HepG2 (cell line): Measurements from ENCODE around the gene FOXN3. TPM values are rescaled to one million over a fixed set of nuclear protein-coding genes. Genes with fewer than 3 reads are reported as not detected.

Source experiments
- ARNT ChIP-seq: fragments of 450-650 bp; IDR thresholded peaks from 2 replicates; pipeline ENCODE4 v1.6.1; 2017
- ATAD3A ChIP-seq: sonication (generic); formaldehyde crosslinking; IDR thresholded peaks from 2 replicates; pipeline ENCODE4 v1.4.0; 2020; ENCODE audit warnings: missing genetic modification reagents
- BATF2 ChIP-seq: sonication (generic); formaldehyde crosslinking; IDR thresholded peaks from 2 replicates; pipeline ENCODE4 v1.8.0; 2022; ENCODE audit warnings: mild to moderate bottlenecking, missing genetic modification reagents, moderate library complexity
- EEA1 ChIP-seq: sonication (generic); formaldehyde crosslinking; IDR thresholded peaks from 2 replicates; pipeline ENCODE4 v1.5.1; 2020; ENCODE audit warnings: mild to moderate bottlenecking, missing genetic modification reagents, borderline replicate concordance
- EZH2 ChIP-seq: conservative IDR thresholded peaks from 2 replicates; pipeline ENCODE4 v1.6.1; 2012; ENCODE audit warnings: mild to moderate bottlenecking, low read depth, low read length, moderate library complexity
- IRX3 ChIP-seq: sonication (generic); formaldehyde crosslinking; IDR thresholded peaks from 2 replicates; pipeline ENCODE4 v1.8.1; 2023; ENCODE audit warnings: mild to moderate bottlenecking, low read depth, missing genetic modification reagents, borderline replicate concordance
- KLF9 ChIP-seq: IDR thresholded peaks from 2 replicates; pipeline ENCODE4 v1.6.1; 2016; ENCODE audit warnings: low read depth
- MLXIP ChIP-seq: sonication (generic); formaldehyde crosslinking; IDR thresholded peaks from 2 replicates; pipeline ENCODE4 v1.9.0; 2021; ENCODE audit warnings: missing genetic modification reagents, borderline replicate concordance
- MXI1 ChIP-seq: IDR thresholded peaks from 3 replicates; pipeline ENCODE4 v1.6.1; 2012; ENCODE audit warnings: low read depth, low read length, inconsistent platforms, borderline replicate concordance
- PHB2 ChIP-seq: fragments of 450-650 bp; IDR thresholded peaks from 2 replicates; pipeline ENCODE4 v1.6.1; 2018; ENCODE audit not compliant: partially characterized antibody
- PHF8 ChIP-seq: sonication (generic); formaldehyde crosslinking; IDR thresholded peaks from 2 replicates; pipeline ENCODE4 v1.5.0; 2020; ENCODE audit warnings: missing genetic modification reagents
- SAFB2 ChIP-seq: sonication (generic); formaldehyde crosslinking; IDR thresholded peaks from 2 replicates; pipeline ENCODE4 v1.5.1; 2020; ENCODE audit warnings: missing genetic modification reagents, low read depth, mild to moderate bottlenecking, borderline replicate concordance
- SIN3B ChIP-seq: fragments of 150-350 bp; IDR thresholded peaks from 2 replicates; pipeline ENCODE4 v1.6.1; 2014; ENCODE audit warnings: low read length
- SNAI1 ChIP-seq: sonication (generic); formaldehyde crosslinking; IDR thresholded peaks from 2 replicates; pipeline ENCODE4 v1.5.0; 2020; ENCODE audit warnings: mild to moderate bottlenecking, missing genetic modification reagents, borderline replicate concordance
- SNRNP70 ChIP-seq: fragments of 200-400 bp; formaldehyde crosslinking; IDR thresholded peaks from 2 replicates; pipeline ENCODE4 v1.6.1; 2017; ENCODE audit warnings: mild to moderate bottlenecking, low read depth, low read length, moderate library complexity
- SSRP1 ChIP-seq: IDR thresholded peaks from 2 replicates; pipeline ENCODE4 v1.6.1; 2016; ENCODE audit warnings: control low read depth
- ZBTB39 ChIP-seq: sonication (generic); formaldehyde crosslinking; IDR thresholded peaks from 2 replicates; pipeline ENCODE4 v1.5.0; 2020; ENCODE audit warnings: missing genetic modification reagents
- ZBTB44 ChIP-seq: sonication (generic); formaldehyde crosslinking; IDR thresholded peaks from 2 replicates; pipeline ENCODE4 v1.4.0; 2020; ENCODE audit warnings: missing genetic modification reagents
- ZNF18 ChIP-seq: sonication (generic); formaldehyde crosslinking; IDR thresholded peaks from 2 replicates; pipeline ENCODE4 v1.8.0; 2022; ENCODE audit warnings: mild to moderate bottlenecking, missing genetic modification reagents; ENCODE audit not compliant: insufficient replicate concordance
- ZNF496 ChIP-seq: sonication (generic); formaldehyde crosslinking; IDR thresholded peaks from 2 replicates; pipeline ENCODE4 v1.8.1; 2023; ENCODE audit warnings: mild to moderate bottlenecking, moderate library complexity, missing genetic modification reagents; ENCODE audit not compliant: insufficient replicate concordance
- ZNF510 ChIP-seq: sonication (generic); formaldehyde crosslinking; IDR thresholded peaks from 2 replicates; pipeline ENCODE4 v1.4.0; 2020; ENCODE audit warnings: low read depth, mild to moderate bottlenecking, missing genetic modification reagents
- ZNF713 ChIP-seq: sonication (generic); formaldehyde crosslinking; IDR thresholded peaks from 2 replicates; pipeline ENCODE4 v1.4.0; 2020; ENCODE audit warnings: mild to moderate bottlenecking, missing genetic modification reagents
- polyA plus RNA-seq, 8 experiments: library from polyadenylated mRNA; depleted of rRNA in 3 of 8; stranded (reverse) in 7 of 8; unstranded in 1 of 8; fragments of >200 nt; fragmentation: Illumina TruSeq in 4 of 8; extraction: Trizol in 4 of 8; gene quantifications; 2 replicates each; pipeline versions ENCODE4 v1.2.1 to v1.2.3, GENCODE V29; 2011 to 2016; ENCODE audit warnings: low read depth in 4 of 8, missing spikeins in 1 of 8, mixed read lengths in 1 of 8; ENCODE audit not compliant: insufficient read depth in 1 of 8
- total RNA-seq, 5 experiments: library from RNA; depleted of rRNA; stranded (reverse); fragments of >200 nt; fragmentation: Illumina TruSeq; extraction: Trizol; gene quantifications; 2 replicates each; pipeline ENCODE4 v1.2.3, GENCODE V29; 2016; ENCODE audit warnings: low read depth in 1 of 5

FOXN3 gene
- total and polyA plus RNA-seq, 2 of the 13 experiments (the other 11 are each of a cell fraction or from before 2014, with no cell fraction given): 32.4 to 70.2 TPM

- TF ChIP-seq IRX3: no peak
- TF ChIP-seq ZBTB44 (CRISPR knock-in tag): no peak
- TF ChIP-seq EZH2: no peak
- no peak for TF ChIP-seq ZNF713 (CRISPR knock-in tag)
- TF ChIP-seq SAFB2 (CRISPR knock-in tag): no peak
- TF ChIP-seq SNRNP70: no peak
- TF ChIP-seq EEA1 (CRISPR knock-in tag): no peak
- no peak for TF ChIP-seq SNAI1 (CRISPR knock-in tag)
- no peak for TF ChIP-seq ZBTB39 (CRISPR knock-in tag)
- TF ChIP-seq BATF2 (CRISPR knock-in tag): no peak
- no peak for TF ChIP-seq ARNT
- peak; percentile 64 for TF ChIP-seq PHF8 (CRISPR knock-in tag)
- no peak for TF ChIP-seq ZNF510
- TF ChIP-seq SIN3B: no peak
- TF ChIP-seq PHB2: no peak
- TF ChIP-seq SSRP1 (CRISPR knock-in tag): no peak
- no peak for TF ChIP-seq KLF9
- no peak for TF ChIP-seq MLXIP (CRISPR knock-in tag)
- TF ChIP-seq ATAD3A (CRISPR knock-in tag): no peak
- TF ChIP-seq MXI1: no peak
- TF ChIP-seq ZNF18 (CRISPR knock-in tag): no peak
- TF ChIP-seq ZNF496 (CRISPR knock-in tag): no peak
Measured at GRCh38 chr14:89417465-89418225, 612 bp upstream of the FOXN3 start (continued).
